Mammary epithelial cell (primary cell): ENCODE measurements around the gene PCDHGA12.

Source experiments
- EZH2 ChIP-seq: IDR thresholded peaks from 2 replicates; pipeline ENCODE4 v1.6.1; 2012; ENCODE audit warnings: low read length, inconsistent platforms, borderline replicate concordance
- TF ChIP-seq, protein P1 (sequence below), 2 donors: IDR thresholded peaks in 1 of 2; conservative IDR thresholded peaks in 1 of 2; 2 replicates each; pipeline ENCODE4 v1.5.1; 2011 to 2012; ENCODE audit warnings: inconsistent platforms in 2 of 2, low read length in 2 of 2, mild to moderate bottlenecking in 2 of 2, control low read depth in 1 of 2, low read depth in 1 of 2; ENCODE audit not compliant: insufficient read depth in 1 of 2; ENCODE audit errors: extremely low read depth in 1 of 2

DNA sequence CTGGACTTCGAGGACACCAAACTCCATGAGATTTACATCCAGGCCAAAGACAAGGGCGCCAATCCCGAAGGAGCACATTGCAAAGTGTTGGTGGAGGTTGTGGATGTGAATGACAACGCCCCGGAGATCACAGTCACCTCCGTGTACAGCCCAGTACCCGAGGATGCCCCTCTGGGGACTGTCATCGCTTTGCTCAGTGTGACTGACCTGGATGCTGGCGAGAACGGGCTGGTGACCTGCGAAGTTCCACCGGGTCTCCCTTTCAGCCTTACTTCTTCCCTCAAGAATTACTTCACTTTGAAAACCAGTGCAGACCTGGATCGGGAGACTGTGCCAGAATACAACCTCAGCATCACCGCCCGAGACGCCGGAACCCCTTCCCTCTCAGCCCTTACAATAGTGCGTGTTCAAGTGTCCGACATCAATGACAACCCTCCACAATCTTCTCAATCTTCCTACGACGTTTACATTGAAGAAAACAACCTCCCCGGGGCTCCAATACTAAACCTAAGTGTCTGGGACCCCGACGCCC lies 46.8 kb downstream of the PCDHGA12 start:
- TF ChIP-seq, protein P1, sequence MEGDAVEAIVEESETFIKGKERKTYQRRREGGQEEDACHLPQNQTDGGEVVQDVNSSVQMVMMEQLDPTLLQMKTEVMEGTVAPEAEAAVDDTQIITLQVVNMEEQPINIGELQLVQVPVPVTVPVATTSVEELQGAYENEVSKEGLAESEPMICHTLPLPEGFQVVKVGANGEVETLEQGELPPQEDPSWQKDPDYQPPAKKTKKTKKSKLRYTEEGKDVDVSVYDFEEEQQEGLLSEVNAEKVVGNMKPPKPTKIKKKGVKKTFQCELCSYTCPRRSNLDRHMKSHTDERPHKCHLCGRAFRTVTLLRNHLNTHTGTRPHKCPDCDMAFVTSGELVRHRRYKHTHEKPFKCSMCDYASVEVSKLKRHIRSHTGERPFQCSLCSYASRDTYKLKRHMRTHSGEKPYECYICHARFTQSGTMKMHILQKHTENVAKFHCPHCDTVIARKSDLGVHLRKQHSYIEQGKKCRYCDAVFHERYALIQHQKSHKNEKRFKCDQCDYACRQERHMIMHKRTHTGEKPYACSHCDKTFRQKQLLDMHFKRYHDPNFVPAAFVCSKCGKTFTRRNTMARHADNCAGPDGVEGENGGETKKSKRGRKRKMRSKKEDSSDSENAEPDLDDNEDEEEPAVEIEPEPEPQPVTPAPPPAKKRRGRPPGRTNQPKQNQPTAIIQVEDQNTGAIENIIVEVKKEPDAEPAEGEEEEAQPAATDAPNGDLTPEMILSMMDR (conservative IDR thresholded peaks at IDR 0.05 in 1 of 2, IDR thresholded peaks at IDR 0.05 in 1 of 2; ENCODE audit: extremely low read depth in 1 of 2, insufficient read depth in 1 of 2, low read depth in 1 of 2, low read length in 2 of 2): no peak
- TF ChIP-seq EZH2: no peak
